Erythroblast (primary cell): ENCODE results near the gene HS3ST5.

Experiments
- DNase-seq, 2 experiments: peaks; one replicate each; lab custom pipeline; 2025; lab: John Stamatoyannopoulos, UW
- GATA1 ChIP-seq: IDR thresholded peaks from 2 replicates; pipeline ENCODE4 v1.6.1; 2011; ENCODE audit warnings: low read depth, mild to moderate bottlenecking, control low read depth, low read length, moderate library complexity
- POLR2A ChIP-seq: IDR thresholded peaks from 2 replicates; pipeline ENCODE4 v1.6.1; 2011; ENCODE audit warnings: mild to moderate bottlenecking, low read length

HS3ST5 gene

GRCh38 chr6:114342826-114343781 lies at the start of gene HS3ST5:
Gene HS3ST5 (minus strand): TSS chr6:114343023. CDS start chr6:114062845, 280,178 bp downstream.
- DNase-seq, result peak; percentile 10 to 20
- TF ChIP-seq POLR2A, result no peak
- TF ChIP-seq GATA1, result no peak

- no peak for TF ChIP-seq GATA1
- TF ChIP-seq POLR2A, result no peak
- no peak for DNase-seq
Observed at GRCh38 chr6:114390176-114390575, 47.4 kb upstream of the HS3ST5 start.

GRCh38 chr6:114389111-114389510 lies 46.3 kb upstream of the HS3ST5 start:
- no peak for TF ChIP-seq POLR2A
- no peak for TF ChIP-seq GATA1
- no peak for DNase-seq

- DNase-seq, result no peak
- TF ChIP-seq GATA1 (no peak), POLR2A (no peak)
Observed at GRCh38 chr6:114382406-114382805, 39.6 kb upstream of the HS3ST5 start.

- no peak for DNase-seq
- TF ChIP-seq GATA1 (no peak), POLR2A (no peak)
Observed at GRCh38 chr6:114377881-114378280, 35.1 kb upstream of the HS3ST5 start.

- DNase-seq, result no peak
- no peak for TF ChIP-seq GATA1
- no peak for TF ChIP-seq POLR2A
Observed at GRCh38 chr6:114376611-114377175, 33.9 kb upstream of the HS3ST5 start.

- no peak for TF ChIP-seq GATA1
- TF ChIP-seq POLR2A, result no peak
- no peak for DNase-seq
Observed at GRCh38 chr6:114375541-114376192, 32.8 kb upstream of the HS3ST5 start.

- DNase-seq, result no peak
- TF ChIP-seq GATA1 (no peak), POLR2A (no peak)
Observed at GRCh38 chr6:114367315-114367961, 24.6 kb upstream of the HS3ST5 start.

- DNase-seq, result no peak
- no peak for TF ChIP-seq POLR2A
Observed at GRCh38 chr6:114366899-114367298, 24.1 kb upstream of the HS3ST5 start.

GRCh38 chr6:114364301-114364700 lies 21.5 kb upstream of the HS3ST5 start:
- TF ChIP-seq GATA1 (no peak), POLR2A (no peak)

GRCh38 chr6:114362957-114363356 lies 20.1 kb upstream of the HS3ST5 start:
- no peak for DNase-seq
- TF ChIP-seq GATA1 (no peak), POLR2A (no peak)

More at GRCh38 chr6:114364301-114364700, 21.5 kb upstream of the HS3ST5 start:
- DNase-seq, result no peak

- TF ChIP-seq POLR2A, result no peak
- no peak for DNase-seq
Observed at GRCh38 chr6:114362396-114362795, 19.6 kb upstream of the HS3ST5 start.

GRCh38 chr6:114361036-114361435 lies 18.2 kb upstream of the HS3ST5 start:
- TF ChIP-seq POLR2A (no peak), GATA1 (no peak)
- no peak for DNase-seq

GRCh38 chr6:114355300-114355699 lies 12.5 kb upstream of the HS3ST5 start:
- DNase-seq, result no peak
- TF ChIP-seq POLR2A, result no peak
- TF ChIP-seq GATA1, result no peak
